GM23338 (cell line): ENCODE data around the gene KIRREL3. TPM values are rescaled to one million over a fixed set of nuclear protein-coding genes. Genes with fewer than 3 reads are reported as not detected.

Experiments
- ATAC-seq: fragments of 200-7000 bp; cut with Tn5 transposase; 3 replicates; pipeline ENCODE4 v1.9.1; 2020
- DNase-seq: peaks from one replicate; pipeline ENCODE4 v3.0.0-alpha.2; 2015; ENCODE audit warnings: low spot score
- H2AFZ ChIP-seq: fragments of 200-600 bp; sonication (generic); 2 replicates; pipeline ENCODE4 v1.8.0; 2016; ENCODE audit warnings: antibody characterized with exemption, mild to moderate bottlenecking, moderate library complexity
- H3F3A ChIP-seq: fragments of 200-600 bp; sonication (generic); replicated peaks from 2 replicates; pipeline ENCODE4 v1.8.0; 2017; ENCODE audit warnings: antibody characterized with exemption, mixed run types, low read depth
- H3K27ac ChIP-seq: fragments of 200-600 bp; sonication (generic); 2 replicates; pipeline ENCODE4 v1.6.1; 2016; ENCODE audit warnings: low read depth
- H3K27me3 ChIP-seq: fragments of 200-600 bp; sonication (generic); 2 replicates; pipeline ENCODE4 v1.8.0; 2016; ENCODE audit warnings: mild to moderate bottlenecking, mixed run types, moderate library complexity; ENCODE audit not compliant: insufficient read depth
- H3K36me3 ChIP-seq: fragments of 200-600 bp; sonication (generic); 2 replicates; pipeline ENCODE4 v1.8.0; 2016; ENCODE audit warnings: mild to moderate bottlenecking; ENCODE audit not compliant: insufficient read depth
- H3K4me1 ChIP-seq: fragments of 200-600 bp; sonication (generic); 2 replicates; pipeline ENCODE4 v1.8.0; 2016; ENCODE audit warnings: mild to moderate bottlenecking, moderate library complexity; ENCODE audit not compliant: insufficient read depth
- H3K4me2 ChIP-seq: fragments of 200-600 bp; sonication (generic); 2 replicates; pipeline ENCODE4 v1.7.1; 2017; ENCODE audit warnings: mixed run types
- H3K4me3 ChIP-seq: fragments of 200-600 bp; sonication (generic); 2 replicates; pipeline ENCODE4 v1.6.1; 2016; ENCODE audit warnings: mixed run types
- H3K79me2 ChIP-seq: fragments of 200-600 bp; sonication (generic); replicated peaks from 2 replicates; pipeline ENCODE4 v1.8.0; 2017; ENCODE audit warnings: mild to moderate bottlenecking; ENCODE audit not compliant: insufficient read depth
- H3K9me2 ChIP-seq: fragments of 200-600 bp; sonication (generic); 2 replicates; pipeline ENCODE4 v1.8.0; 2017; ENCODE audit not compliant: insufficient read depth
- H4K20me1 ChIP-seq: fragments of 200-600 bp; sonication (generic); replicated peaks from 2 replicates; pipeline ENCODE4 v1.8.0; 2017; ENCODE audit warnings: mild to moderate bottlenecking; ENCODE audit not compliant: insufficient read depth
- H3K27ac Mint-ChIP-seq: 2 replicates; pipeline ENCODE4 v1.8.0; 2020; ENCODE audit warnings: inconsistent platforms, mild to moderate bottlenecking, moderate library complexity, mixed read lengths
- H3K27me3 Mint-ChIP-seq: 3 replicates; pipeline ENCODE4 v1.8.0; 2022; ENCODE audit warnings: low read depth, mild to moderate bottlenecking, moderate library complexity, mixed read lengths, inconsistent platforms; ENCODE audit not compliant: insufficient read depth, poor library complexity
- H3K36me3 Mint-ChIP-seq: 3 replicates; pipeline ENCODE4 v1.8.0; 2021; ENCODE audit warnings: low read depth, mild to moderate bottlenecking, inconsistent platforms, moderate library complexity, mixed read lengths
- H3K4me1 Mint-ChIP-seq: 3 replicates; pipeline ENCODE4 v1.8.0; 2020; ENCODE audit warnings: mild to moderate bottlenecking, inconsistent platforms, mixed read lengths
- H3K4me3 Mint-ChIP-seq: 3 replicates; pipeline ENCODE4 v1.8.0; 2021; ENCODE audit warnings: moderate library complexity, mild to moderate bottlenecking, inconsistent platforms, mixed read lengths
- H3K9me3 Mint-ChIP-seq: 3 replicates; pipeline ENCODE4 v1.8.0; 2020; ENCODE audit warnings: moderate library complexity, mild to moderate bottlenecking, inconsistent platforms, mixed read lengths
- CREB1 ChIP-seq: fragments of 250-450 bp; sonication (Bioruptor Pico); IDR thresholded peaks from 2 replicates; pipeline ENCODE4 v1.5.0; 2020; ENCODE audit warnings: low read depth, mild to moderate bottlenecking, moderate library complexity
- CTCF ChIP-seq, 2 experiments: fragments of 200-600 bp in 1 of 2; sonication (generic) in 1 of 2; conservative IDR thresholded peaks; 2 replicates each; pipeline versions ENCODE4 v1.5.1 to v1.6.1; 2016 to 2017; ENCODE audit warnings: antibody characterized with exemption in 2 of 2, low read depth in 2 of 2, mild to moderate bottlenecking in 2 of 2, moderate library complexity in 1 of 2
- EZH2 ChIP-seq: fragments of 200-600 bp; sonication (generic); IDR thresholded peaks from one replicate; pipeline ENCODE4 v1.8.0; 2017; ENCODE audit warnings: antibody characterized with exemption, mild to moderate bottlenecking, low read depth; ENCODE audit not compliant: unreplicated experiment
- EZH2phosphoT487 ChIP-seq: fragments of 200-600 bp; sonication (generic); IDR thresholded peaks from one replicate; pipeline ENCODE4 v1.8.1; 2018; ENCODE audit warnings: antibody characterized with exemption; ENCODE audit not compliant: unreplicated experiment
- JUNB ChIP-seq: IDR thresholded peaks from one replicate; pipeline ENCODE4 v1.6.1; 2016; ENCODE audit warnings: antibody characterized with exemption; ENCODE audit not compliant: unreplicated experiment
- NANOG ChIP-seq: IDR thresholded peaks from 2 replicates; pipeline ENCODE4 v1.6.1; 2016; ENCODE audit warnings: antibody characterized with exemption, borderline replicate concordance
- POLR2AphosphoS5 ChIP-seq: IDR thresholded peaks from 2 replicates; pipeline ENCODE4 v1.6.1; 2016; ENCODE audit warnings: antibody characterized with exemption, low read depth
- STAT1 ChIP-seq: IDR thresholded peaks from one replicate; pipeline ENCODE4 v1.6.1; 2016; ENCODE audit warnings: antibody characterized with exemption; ENCODE audit not compliant: unreplicated experiment
- ZNF114 ChIP-seq: fragments of 250-450 bp; sonication (Bioruptor Pico); IDR thresholded peaks from 2 replicates; pipeline ENCODE4 v1.5.0; 2020; ENCODE audit warnings: mild to moderate bottlenecking, moderate library complexity
- ZNF331 ChIP-seq: fragments of 250-450 bp; sonication (Bioruptor Pico); IDR thresholded peaks from 2 replicates; pipeline ENCODE4 v1.5.0; 2020; ENCODE audit warnings: low read depth, mild to moderate bottlenecking, moderate library complexity
- ZNF462 ChIP-seq: fragments of 250-450 bp; sonication (Bioruptor Pico); IDR thresholded peaks from 2 replicates; pipeline ENCODE4 v1.5.0; 2020; ENCODE audit warnings: mild to moderate bottlenecking, moderate library complexity
- polyA plus RNA-seq: library from polyadenylated mRNA; unstranded; fragments of >200 nt; fragmentation: Nextera tagmentation; extraction: Ambion mirVana; gene quantifications from 2 replicates; pipeline ENCODE4 v1.2.1, GENCODE V29; 2016
- total RNA-seq: library from RNA; depleted of rRNA; stranded (reverse); fragments of >200 nt; shearing (Covaris generic); gene quantifications from 2 replicates; pipeline ENCODE4 v1.2.3, GENCODE V29; 2014
- TF ChIP-seq, protein P1 (sequence below): IDR thresholded peaks from 2 replicates; pipeline ENCODE4 v1.6.1; 2016; ENCODE audit warnings: antibody characterized with exemption
- TF ChIP-seq, protein P2 (sequence below): IDR thresholded peaks from one replicate; pipeline ENCODE4 v1.6.1; 2018; ENCODE audit warnings: antibody characterized with exemption; ENCODE audit not compliant: unreplicated experiment

Gene KIRREL3
- total and polyA plus RNA-seq, 2 experiments from 2014 or later: 0.13 to 1.5 TPM

GRCh38 chr11:126392633-126393013 lies 607.9 kb downstream of the KIRREL3 start:
- Histone ChIP-seq H3K27me3 (no peaks in the 10 kb centered on the region), H3K4me2 (no peak overlapping the region), H3K4me3 (no peak overlapping the region), H3K79me2 (peaks cover 27% of the 10 kb centered on the region), H3K36me3 (no peaks in the 10 kb centered on the region), H4K20me1 (0 out of 2 replicates have a peak, but pooled peaks cover 5% of the 10 kb centered on the region), H2AFZ (no peak overlapping the region), H3K27ac (no peak overlapping the region), H3F3A (no peaks in the 10 kb centered on the region), H3K9me2 (no peaks in the 10 kb centered on the region), H3K4me1 (peaks cover 6% of the 10 kb centered on the region; the same call in 1 of the 2 replicates)
- H3K9me3 Mint-ChIP-seq: no peaks in the 10 kb centered on the region
- no peaks in the 10 kb centered on the region for H3K36me3 Mint-ChIP-seq
- H3K27me3 Mint-ChIP-seq: peaks cover 7% of the 10 kb centered on the region
- no peak for TF ChIP-seq CTCF (conservative IDR thresholded peaks at IDR 0.05; ENCODE audit: low read depth in 2 of 2)
- TF ChIP-seq ZNF331 (CRISPR knock-in tag): no peak
- TF ChIP-seq STAT1: no peak
- no peak for TF ChIP-seq EZH2phosphoT487
- TF ChIP-seq, protein P1, sequence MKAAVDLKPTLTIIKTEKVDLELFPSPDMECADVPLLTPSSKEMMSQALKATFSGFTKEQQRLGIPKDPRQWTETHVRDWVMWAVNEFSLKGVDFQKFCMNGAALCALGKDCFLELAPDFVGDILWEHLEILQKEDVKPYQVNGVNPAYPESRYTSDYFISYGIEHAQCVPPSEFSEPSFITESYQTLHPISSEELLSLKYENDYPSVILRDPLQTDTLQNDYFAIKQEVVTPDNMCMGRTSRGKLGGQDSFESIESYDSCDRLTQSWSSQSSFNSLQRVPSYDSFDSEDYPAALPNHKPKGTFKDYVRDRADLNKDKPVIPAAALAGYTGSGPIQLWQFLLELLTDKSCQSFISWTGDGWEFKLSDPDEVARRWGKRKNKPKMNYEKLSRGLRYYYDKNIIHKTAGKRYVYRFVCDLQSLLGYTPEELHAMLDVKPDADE: no peak
- no peak for TF ChIP-seq JUNB
- no peak for TF ChIP-seq CREB1 (CRISPR knock-in tag)
- TF ChIP-seq ZNF462: no peak
- TF ChIP-seq, protein P2, sequence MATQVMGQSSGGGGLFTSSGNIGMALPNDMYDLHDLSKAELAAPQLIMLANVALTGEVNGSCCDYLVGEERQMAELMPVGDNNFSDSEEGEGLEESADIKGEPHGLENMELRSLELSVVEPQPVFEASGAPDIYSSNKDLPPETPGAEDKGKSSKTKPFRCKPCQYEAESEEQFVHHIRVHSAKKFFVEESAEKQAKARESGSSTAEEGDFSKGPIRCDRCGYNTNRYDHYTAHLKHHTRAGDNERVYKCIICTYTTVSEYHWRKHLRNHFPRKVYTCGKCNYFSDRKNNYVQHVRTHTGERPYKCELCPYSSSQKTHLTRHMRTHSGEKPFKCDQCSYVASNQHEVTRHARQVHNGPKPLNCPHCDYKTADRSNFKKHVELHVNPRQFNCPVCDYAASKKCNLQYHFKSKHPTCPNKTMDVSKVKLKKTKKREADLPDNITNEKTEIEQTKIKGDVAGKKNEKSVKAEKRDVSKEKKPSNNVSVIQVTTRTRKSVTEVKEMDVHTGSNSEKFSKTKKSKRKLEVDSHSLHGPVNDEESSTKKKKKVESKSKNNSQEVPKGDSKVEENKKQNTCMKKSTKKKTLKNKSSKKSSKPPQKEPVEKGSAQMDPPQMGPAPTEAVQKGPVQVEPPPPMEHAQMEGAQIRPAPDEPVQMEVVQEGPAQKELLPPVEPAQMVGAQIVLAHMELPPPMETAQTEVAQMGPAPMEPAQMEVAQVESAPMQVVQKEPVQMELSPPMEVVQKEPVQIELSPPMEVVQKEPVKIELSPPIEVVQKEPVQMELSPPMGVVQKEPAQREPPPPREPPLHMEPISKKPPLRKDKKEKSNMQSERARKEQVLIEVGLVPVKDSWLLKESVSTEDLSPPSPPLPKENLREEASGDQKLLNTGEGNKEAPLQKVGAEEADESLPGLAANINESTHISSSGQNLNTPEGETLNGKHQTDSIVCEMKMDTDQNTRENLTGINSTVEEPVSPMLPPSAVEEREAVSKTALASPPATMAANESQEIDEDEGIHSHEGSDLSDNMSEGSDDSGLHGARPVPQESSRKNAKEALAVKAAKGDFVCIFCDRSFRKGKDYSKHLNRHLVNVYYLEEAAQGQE: no peak
- TF ChIP-seq NANOG: no peak
- TF ChIP-seq EZH2: no peak
- no peak for TF ChIP-seq ZNF114 (CRISPR knock-in tag)
- no peak for TF ChIP-seq POLR2AphosphoS5
- DNase-seq: no peak
- ATAC-seq: no peak
- H3K27ac Mint-ChIP-seq: no peak overlapping the region; the same call in 1 of the 2 replicates
- no peak overlapping the region for H3K4me3 Mint-ChIP-seq
- H3K4me1 Mint-ChIP-seq: peaks cover 21% of the 10 kb centered on the region
